ENCODE measurements around the gene VIPR2.

Gene VIPR2

GRCh38 chr7:159064121-159064815, 80.4 kb downstream of the VIPR2 start:
- DNase-seq = no peak

- no peak for DNase-seq
These were observed 81.4 kb downstream of the VIPR2 start for GRCh38 chr7:159063046-159063840.

GRCh38 chr7:159062569-159062968, 82.1 kb downstream of the VIPR2 start:
- no peak for DNase-seq

GRCh38 chr7:159061674-159062212, 82.9 kb downstream of the VIPR2 start:
- no peak for DNase-seq

DNA sequence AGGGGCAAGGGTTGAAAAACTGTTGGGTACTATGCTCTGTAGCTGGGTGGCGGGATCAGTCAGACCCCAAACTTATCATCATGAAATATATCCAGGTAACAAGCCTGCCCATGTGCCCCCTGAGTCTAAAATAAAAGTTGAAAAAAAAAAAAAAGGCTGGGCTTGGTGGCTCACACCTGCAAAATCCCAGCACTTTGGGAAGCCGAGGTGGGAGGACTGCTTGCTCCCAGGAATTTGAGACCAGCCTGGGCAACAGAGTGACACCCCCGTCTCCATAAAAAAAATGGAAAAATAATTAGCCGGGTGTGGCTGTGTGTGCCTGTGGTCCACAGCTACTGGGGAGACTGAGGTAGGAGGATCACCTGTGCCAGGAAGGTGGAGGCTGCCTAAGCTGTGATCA, 83.5 kb downstream of the VIPR2 start:
- DNase-seq = no peak

DNA sequence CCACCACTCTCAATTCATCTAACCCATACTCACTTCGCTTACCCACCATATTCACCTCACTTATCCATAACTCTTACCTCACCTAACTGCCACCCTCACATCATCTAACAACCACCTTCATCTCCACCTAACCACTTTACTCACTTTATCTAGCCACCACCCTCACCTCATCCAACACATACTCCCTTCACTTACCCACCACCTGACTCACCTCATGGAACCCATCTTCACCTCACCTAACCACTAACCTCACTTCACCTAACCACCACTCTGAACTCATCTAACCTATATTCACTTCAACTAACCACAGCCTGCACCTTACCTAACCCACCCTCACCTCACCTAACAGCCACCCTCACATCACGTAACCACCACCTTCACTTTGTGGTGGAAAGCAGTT, 84.2 kb downstream of the VIPR2 start:
- DNase-seq = no peak

DNA sequence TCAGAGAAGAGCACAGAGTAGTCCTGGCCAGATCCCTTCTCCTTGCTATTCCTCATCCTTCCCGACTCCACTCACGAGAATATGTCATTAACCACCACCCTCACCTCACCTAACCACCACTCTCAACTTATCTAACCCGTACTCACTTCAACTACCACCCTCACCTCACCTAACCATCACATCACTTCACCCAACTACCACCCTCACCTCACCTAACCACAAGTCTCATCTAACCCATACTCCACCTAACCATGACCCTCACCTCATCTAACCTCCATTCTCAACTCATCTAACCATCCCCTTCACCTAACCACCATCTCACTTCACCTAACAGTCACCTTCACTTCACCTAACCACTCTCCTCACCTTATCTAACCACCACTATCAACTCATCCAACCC, 85.0 kb downstream of the VIPR2 start:
- DNase-seq = no peak

DNA sequence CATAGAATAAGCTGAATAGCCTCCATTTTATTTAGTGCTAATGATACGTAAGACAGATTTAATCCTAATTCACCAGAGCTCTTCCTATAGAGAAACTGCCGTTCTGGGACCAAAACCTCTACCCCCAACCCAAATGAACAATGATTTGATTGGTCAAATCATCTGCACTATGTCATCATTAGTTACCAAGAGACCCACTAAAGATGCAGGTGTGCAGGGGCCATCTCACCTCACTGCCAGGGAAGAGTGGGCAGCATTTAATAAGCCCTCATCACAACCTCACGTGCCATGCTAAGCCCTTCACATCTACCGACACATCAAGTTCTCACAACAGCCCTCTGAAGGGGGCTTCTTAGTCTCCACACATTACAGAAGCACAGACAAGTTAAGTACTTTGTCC, 87.0 kb downstream of the VIPR2 start:
- no peak for DNase-seq

DNA sequence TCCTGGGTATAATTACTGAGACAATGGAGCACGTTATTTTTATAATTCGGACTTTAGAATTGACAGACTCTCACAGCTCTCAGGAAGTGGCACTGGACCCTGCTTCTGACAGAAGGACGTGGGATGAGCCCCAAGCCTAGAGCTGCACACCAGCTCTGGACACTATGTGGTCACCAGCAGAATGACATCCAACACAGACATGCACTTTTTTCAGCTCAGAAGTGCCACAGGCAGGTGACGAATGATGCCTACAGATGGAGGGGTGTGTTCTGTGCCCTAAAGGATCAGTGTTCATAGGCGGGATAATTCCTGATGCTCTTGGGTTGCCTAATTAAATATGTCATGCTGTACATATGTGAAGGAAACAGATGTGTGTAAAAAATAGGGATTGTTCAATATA, 87.9 kb downstream of the VIPR2 start:
- no peak for DNase-seq

DNA sequence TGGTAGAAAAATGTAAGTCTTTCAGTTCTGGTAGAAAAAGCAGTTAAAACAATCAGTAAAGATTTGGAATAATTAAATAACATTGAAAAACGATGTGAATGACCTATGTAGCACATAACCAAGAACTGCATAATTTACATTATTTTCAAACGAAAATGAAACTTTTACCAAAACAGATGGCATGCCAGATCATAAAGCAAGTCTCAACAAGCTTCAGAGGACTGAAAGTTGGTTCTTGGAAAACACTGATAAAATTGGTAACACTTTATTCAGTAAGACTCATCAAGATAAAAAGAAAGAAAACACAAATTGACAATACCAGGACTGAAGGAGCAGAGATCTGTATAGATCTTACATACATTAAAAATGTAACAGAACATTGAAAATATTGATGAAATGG, 92.8 kb downstream of the VIPR2 start:
- DNase-seq = no peak

GRCh38 chr7:159050704-159051103, 94.0 kb downstream of the VIPR2 start:
- no peak for DNase-seq

GRCh38 chr7:159049266-159050025, 95.2 kb downstream of the VIPR2 start:
- no peak for DNase-seq

DNA sequence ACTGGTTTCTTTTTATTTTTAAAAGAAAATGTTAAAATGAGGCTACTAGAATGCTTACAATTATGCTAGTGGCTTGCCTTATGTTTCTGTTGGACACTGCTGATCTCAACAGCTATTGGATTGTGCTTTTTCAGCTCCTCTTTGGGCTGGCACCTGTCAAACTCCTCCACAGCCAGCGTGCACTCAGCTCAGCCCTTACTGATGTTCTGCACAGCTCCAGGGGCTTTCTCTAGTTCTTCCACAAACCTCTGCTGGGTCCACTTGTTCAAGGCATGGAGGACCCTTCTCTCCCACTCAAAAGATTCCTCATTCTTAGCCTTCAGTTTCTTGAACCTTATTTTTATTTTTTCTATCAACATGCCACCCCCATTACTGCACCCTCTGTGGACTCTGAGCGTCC, 96.0 kb downstream of the VIPR2 start:
- DNase-seq = no peak

DNA sequence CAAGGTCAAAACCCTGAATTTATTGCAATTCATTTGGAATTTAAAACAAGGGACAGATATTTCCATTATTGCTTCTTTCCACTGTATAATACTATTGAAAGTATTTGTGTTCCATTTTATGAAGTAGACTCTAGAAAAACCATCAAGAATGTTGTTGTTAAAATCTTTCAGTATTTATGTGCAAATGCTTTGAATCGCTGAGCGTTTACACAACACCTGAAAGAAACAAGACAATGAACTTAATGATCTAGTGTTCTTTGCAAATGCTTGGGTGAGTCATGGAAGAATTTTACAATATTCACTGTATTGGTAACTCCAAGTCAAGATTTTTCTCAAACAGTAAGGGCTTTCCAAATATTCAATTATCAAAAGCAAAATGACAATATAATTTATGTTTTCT, 97.1 kb downstream of the VIPR2 start:
- no peak for DNase-seq

DNA sequence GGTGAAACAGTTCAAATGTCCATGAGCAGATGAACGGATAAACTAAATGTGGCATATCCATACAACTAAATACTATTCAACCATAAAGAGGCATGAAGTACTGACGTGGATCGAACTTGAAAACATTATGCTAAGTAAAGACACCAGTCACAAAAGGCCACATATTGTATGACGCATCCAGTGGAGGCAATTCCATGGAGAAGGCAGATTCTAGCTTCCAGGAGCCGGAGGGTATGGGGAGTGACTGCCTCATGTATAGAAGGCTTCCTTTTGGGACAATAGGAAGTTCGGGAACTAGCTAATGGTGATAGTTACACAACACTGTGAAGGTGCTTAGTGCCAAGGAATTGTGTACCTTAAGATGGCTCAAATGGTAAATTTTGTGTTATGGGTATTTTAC, 98.4 kb downstream of the VIPR2 start:
- DNase-seq = no peak

DNA sequence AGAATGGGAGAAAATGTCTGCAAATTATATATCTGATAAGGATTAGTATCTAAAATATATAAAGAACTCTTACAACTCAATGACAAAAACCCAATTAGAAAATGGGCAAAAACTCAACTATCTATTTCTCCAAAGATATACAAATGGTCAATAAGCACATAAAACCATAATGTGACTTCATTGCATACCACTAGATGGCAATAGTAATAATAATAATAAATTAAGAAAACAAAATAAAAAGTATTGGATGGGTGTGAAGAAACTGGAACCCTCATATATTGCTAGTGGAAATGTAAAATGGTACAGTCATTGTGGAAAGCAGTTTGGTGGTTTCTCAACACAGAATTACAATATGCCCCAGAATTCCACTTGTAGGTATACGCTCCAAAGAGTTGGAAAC, 98.8 kb downstream of the VIPR2 start:
- DNase-seq = no peak

DNA sequence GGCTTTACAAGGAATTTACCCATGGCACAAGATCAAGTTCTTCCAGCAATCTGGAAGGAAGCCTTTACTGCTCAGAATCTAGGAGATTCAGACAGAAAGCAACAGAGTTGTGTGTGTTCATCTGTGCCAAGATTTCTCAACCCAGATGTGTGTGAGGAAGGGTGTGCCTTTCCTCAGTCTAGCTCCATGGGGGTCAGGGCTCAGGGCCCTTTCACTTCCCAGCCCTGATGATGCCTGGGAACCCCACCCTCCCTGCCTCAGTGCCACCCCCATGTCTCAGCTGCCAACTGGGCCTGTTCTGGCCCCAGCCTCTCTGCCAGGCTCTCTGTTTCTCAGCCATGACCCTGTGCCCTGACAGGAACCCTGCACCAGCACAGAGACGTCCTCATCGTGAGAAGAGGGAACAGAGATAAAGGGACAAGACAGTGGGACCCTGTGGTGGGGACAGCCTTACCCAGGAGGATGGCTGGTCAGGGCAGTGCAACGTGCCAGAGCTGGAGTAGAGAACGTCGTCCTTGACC, 102.0 kb downstream of the VIPR2 start:
- no peak for DNase-seq

- DNase-seq = no peak
These were observed 102.6 kb downstream of the VIPR2 start for GRCh38 chr7:159042103-159042502.

- no peak for DNase-seq
These were observed 103.6 kb downstream of the VIPR2 start for GRCh38 chr7:159040912-159041711.

DNA sequence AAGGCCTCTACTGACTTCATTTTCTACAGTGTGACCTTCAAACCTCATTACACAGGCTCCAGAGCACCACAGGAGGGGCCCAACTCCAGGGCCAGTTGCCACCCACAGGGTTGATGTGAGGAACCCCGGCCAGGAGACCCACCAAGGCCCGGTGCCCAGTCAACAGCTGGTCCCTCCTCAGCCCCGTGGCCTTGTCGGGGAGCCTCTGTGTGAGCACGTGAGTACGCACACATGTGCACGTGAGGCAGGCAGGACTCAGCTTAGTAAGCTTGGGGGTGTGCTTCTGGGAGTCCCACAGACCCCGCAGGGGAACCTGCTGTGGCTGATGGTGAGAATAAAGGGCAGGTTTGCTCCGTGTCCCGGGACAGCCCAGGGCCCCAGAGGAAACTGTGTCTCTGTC, 104.5 kb downstream of the VIPR2 start:
- DNase-seq = peak; percentile 22

GRCh38 chr7:159039716-159040115, 105.0 kb downstream of the VIPR2 start:
- no peak for DNase-seq

GRCh38 chr7:159038066-159038465, 106.6 kb downstream of the VIPR2 start:
- DNase-seq = no peak

Measured in right hindlimb (tissue), 1 donor.